ENCODE data around the gene RNF26.

DNA sequence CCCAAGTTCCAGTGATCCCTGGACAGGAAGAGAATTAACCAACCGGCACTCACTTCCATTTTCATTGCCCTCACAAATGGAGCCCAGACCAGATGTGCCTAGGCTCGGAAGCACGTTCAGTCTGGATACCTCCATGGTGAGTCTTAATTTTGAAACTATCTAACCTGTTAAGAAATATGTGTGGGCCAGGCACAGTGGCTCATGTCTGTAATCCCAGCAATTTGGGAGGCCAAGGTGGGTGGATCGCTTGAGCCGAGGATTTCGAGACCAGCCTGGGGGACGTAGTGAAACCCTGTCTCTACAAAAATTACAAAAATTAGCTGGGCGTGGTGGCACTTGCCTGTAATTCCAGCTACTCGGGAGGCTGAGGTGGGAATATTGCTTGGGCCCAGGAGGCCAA lies 48.9 kb upstream of the RNF26 start:
- TF ChIP-seq, protein P1, sequence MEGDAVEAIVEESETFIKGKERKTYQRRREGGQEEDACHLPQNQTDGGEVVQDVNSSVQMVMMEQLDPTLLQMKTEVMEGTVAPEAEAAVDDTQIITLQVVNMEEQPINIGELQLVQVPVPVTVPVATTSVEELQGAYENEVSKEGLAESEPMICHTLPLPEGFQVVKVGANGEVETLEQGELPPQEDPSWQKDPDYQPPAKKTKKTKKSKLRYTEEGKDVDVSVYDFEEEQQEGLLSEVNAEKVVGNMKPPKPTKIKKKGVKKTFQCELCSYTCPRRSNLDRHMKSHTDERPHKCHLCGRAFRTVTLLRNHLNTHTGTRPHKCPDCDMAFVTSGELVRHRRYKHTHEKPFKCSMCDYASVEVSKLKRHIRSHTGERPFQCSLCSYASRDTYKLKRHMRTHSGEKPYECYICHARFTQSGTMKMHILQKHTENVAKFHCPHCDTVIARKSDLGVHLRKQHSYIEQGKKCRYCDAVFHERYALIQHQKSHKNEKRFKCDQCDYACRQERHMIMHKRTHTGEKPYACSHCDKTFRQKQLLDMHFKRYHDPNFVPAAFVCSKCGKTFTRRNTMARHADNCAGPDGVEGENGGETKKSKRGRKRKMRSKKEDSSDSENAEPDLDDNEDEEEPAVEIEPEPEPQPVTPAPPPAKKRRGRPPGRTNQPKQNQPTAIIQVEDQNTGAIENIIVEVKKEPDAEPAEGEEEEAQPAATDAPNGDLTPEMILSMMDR (conservative IDR thresholded peaks at IDR 0.05 in 1 of 2, IDR thresholded peaks at IDR 0.05 in 1 of 2; ENCODE audit: extremely low read depth in 1 of 2, insufficient read depth in 1 of 2, low read depth in 1 of 2, low read length in 2 of 2), result no peak
- TF ChIP-seq EZH2 (IDR thresholded peaks at IDR 0.05; ENCODE audit: borderline replicate concordance, low read length), result no peak
